Measurements from ENCODE around the gene CCDC157.

CCDC157 gene

GRCh38 chr22:30416837-30417236 is 60.0 kb downstream of the CCDC157 start:
- no peak for DNase-seq

GRCh38 chr22:30420347-30421125 is 63.7 kb downstream of the CCDC157 start:
- no peak for DNase-seq

- DNase-seq, result no peak
Observed at GRCh38 chr22:30421695-30422480, 65.1 kb downstream of the CCDC157 start.

- no peak for DNase-seq
Observed at GRCh38 chr22:30422481-30423300, 65.9 kb downstream of the CCDC157 start.

- no peak for DNase-seq
Observed at GRCh38 chr22:30423301-30423958, 66.6 kb downstream of the CCDC157 start.

GRCh38 chr22:30423959-30424533 is 67.2 kb downstream of the CCDC157 start:
- peak; percentile 95 for DNase-seq

GRCh38 chr22:30424534-30425326 is 67.9 kb downstream of the CCDC157 start:
- no peak for DNase-seq

- DNase-seq, result no peak
Observed at GRCh38 chr22:30425327-30425615, 68.5 kb downstream of the CCDC157 start.

GRCh38 chr22:30425616-30426387 is 69.0 kb downstream of the CCDC157 start, which contains the start of gene MTFP1:
Gene MTFP1, plus strand, starts transcription at chr22:30425768. Its CDS starts 112 bp downstream, at chr22:30425880.
- peak; percentile 24 for DNase-seq

Data from DMS79 (cell line).